GM12875 (cell line): ENCODE measurements around the gene FAM181B.

Source experiments
- H3K4me3 ChIP-seq: one replicate; pipeline ENCODE4 v1.5.1; 2011; ENCODE audit warnings: low read depth, low read length, control low read depth
- CTCF ChIP-seq: IDR thresholded peaks from 2 replicates; pipeline ENCODE4 v1.5.1; 2011; ENCODE audit warnings: low read depth, mild to moderate bottlenecking, control low read depth, inconsistent platforms, low read length, moderate library complexity, borderline replicate concordance; ENCODE audit not compliant: insufficient read depth

FAM181B gene

DNA sequence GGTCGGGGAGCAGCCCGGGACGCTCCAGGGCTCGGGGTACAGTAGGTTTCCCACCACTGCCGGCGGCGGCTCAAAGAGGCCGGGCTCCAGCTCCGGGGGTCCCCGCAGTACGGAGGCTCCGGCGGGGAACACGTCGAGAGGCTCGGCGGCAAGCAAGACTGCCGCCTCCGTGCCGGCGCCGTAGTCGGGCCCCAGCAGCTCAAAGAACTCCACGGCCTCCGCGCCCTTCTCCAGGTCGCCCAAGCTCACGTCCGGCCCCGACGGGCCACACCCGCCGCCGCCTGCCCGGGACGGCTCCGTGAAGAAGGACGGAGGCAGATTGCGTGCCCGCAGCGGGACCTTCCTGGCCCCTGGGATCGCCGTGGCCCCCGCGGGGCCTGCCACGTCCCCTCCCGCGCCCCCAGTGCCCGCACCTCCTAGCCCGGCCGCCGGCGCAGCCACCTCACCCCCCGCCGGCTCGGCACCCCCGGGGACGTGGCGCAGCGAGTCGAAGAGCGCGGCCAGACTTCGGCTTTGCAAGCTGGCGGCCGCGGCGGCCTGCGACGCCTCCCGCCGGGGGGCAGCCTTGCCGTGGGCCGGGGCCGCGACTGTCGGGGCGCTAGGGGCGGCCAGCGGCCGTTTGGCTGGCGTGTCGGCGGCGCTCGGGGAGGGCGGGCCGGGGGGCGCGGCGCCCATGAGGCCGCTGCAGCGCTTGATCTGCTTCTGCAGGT lies 775 bp downstream of the FAM181B start:
- no peak for TF ChIP-seq CTCF
- H3K4me3 ChIP-seq: no peak overlapping the region

GRCh38 chr11:82732348-82732733 lies 1.3 kb downstream of the FAM181B start:
- no peak for TF ChIP-seq CTCF
- H3K4me3 ChIP-seq: no peak overlapping the region

DNA sequence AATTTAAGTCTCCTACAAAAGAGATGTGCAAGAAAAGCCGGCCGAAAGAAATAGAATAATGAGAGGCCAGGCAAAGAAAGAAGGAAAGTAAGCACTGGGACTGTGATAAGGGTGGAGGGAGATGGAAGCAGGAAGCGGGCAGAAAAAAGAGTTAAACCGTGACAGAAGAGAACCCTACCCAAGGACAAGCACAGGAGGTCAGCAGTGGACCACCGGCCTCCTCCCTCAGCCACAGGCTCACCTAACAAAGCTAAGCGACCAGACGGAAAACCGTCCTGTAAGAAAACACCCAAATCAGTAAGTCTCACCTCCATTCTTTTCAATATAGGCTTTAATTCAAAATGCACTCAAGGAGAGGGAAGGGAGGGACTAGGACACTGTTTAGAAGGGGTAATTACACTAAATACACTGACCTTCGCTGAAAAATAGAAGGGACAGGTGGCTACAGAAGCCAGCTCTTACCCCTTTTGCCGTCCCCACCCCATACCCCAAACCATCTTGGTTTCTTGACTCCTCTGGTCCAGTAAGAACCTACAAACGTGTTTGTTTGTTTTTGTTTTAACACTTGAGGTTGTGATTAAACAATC lies 1.9 kb downstream of the FAM181B start:
- H3K4me3 ChIP-seq: no peak overlapping the region
- no peak for TF ChIP-seq CTCF

DNA sequence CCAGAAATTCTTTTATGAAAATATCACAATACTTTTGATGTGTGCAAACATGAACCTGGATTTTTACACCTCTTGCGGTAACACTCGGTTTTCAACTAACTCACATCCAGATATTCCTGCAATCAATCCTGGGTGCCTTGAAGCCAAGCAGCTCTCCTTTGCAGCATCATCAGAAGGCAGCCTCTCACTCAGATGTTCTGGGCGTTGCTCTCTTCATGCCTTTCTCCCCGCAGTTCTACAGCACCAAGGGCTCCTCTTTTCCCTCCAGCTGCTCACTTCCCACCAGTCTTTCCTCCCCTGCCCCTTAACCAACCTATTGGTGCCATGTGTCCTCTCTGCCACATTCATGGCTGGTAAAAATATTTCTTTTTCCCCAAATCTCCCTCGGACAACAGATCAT lies 2.9 kb downstream of the FAM181B start:
- TF ChIP-seq CTCF: no peak
- H3K4me3 ChIP-seq: no peak overlapping the region

DNA sequence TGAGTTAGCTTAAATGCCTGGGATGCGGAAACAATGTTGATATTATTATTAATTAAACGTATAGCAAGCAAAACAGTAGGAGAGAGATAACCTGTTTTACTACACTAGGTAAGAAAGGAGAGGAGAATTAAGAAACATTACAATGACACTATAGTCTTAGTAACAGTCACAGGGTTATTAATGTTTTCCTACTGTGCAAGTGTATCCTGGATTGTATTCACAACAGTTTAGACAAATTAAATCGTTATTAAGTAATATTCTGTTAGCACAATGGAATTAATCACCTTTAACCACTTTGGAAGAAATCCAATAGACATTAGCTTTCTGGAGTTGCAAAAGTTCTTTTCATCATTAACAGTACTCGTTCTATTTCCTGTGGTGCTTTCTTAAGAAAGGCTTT lies 3.4 kb downstream of the FAM181B start:
- H3K4me3 ChIP-seq: no peak overlapping the region
- no peak for TF ChIP-seq CTCF

- H3K4me3 ChIP-seq: no peak overlapping the region
- no peak for TF ChIP-seq CTCF
Measured at GRCh38 chr11:82724026-82724425, 9.6 kb downstream of the FAM181B start.

DNA sequence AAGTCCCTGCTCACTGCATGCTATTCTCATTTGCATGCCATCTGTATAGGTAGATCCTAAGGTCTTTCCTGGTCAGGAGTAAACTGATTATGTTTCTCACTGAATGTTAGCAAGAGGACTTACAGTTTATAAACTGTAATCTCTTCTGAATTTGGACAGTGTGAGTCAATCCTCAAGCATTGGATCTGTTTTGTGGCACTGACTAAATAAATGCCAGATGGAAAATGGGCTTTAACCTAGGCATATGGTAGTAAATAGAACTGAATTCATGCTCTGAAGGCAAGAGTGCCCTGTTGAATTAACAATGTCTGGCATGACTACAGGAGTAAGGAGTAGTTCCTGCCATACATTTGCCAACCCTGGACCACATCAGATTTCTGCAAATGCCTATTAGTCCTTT lies 11.4 kb downstream of the FAM181B start:
- TF ChIP-seq CTCF: no peak
- H3K4me3 ChIP-seq: no peak overlapping the region
